NT2/D1 (cell line): ENCODE measurements around the gene DLX2.
A peak's percentile ranks its signal among the peaks of the same experiment; 100 is the strongest.
"Not testable (repeated sequence)": the region's sequence is repeated elsewhere in the genome, so short reads cannot be mapped to it uniquely, and the experiment has no call there.

Experiments used
- DNase-seq: peaks from one replicate; pipeline ENCODE4 v3.0.0-alpha.2; 2011; ENCODE audit warnings: low read depth, low spot score
- H3K27me3 ChIP-seq: 2 replicates; pipeline ENCODE4 v1.6.0; 2011; ENCODE audit warnings: mild to moderate bottlenecking; ENCODE audit not compliant: insufficient read length, insufficient read depth
- H3K36me3 ChIP-seq: 2 replicates; pipeline ENCODE4 v1.6.1; 2011; ENCODE audit warnings: mild to moderate bottlenecking, low read length, mixed read lengths; ENCODE audit not compliant: insufficient read depth, insufficient read length
- H3K4me1 ChIP-seq: 2 replicates; pipeline ENCODE4 v1.5.1; 2011; ENCODE audit not compliant: insufficient read depth, insufficient read length
- H3K4me3 ChIP-seq: 2 replicates; pipeline ENCODE4 v1.5.1; 2011; ENCODE audit warnings: low read depth; ENCODE audit not compliant: insufficient read length
- H3K9ac ChIP-seq: 2 replicates; pipeline ENCODE4 v1.6.0; 2011; ENCODE audit warnings: low read depth; ENCODE audit not compliant: insufficient read length
- H3K9me3 ChIP-seq: 2 replicates; pipeline ENCODE4 v1.5.1; 2011; ENCODE audit warnings: mild to moderate bottlenecking, low read length; ENCODE audit not compliant: insufficient read depth
- SUZ12 ChIP-seq: IDR thresholded peaks from 2 replicates; pipeline ENCODE4 v1.6.1; 2011; ENCODE audit not compliant: insufficient read length, insufficient read depth; ENCODE audit errors: extremely low read depth
- YY1 ChIP-seq: IDR thresholded peaks from 2 replicates; pipeline ENCODE4 v1.6.1; 2011; ENCODE audit not compliant: insufficient read length, insufficient read depth
- ZNF274 ChIP-seq: IDR thresholded peaks from 2 replicates; pipeline ENCODE4 v1.6.1; 2011; ENCODE audit warnings: mild to moderate bottlenecking, low read depth, low read length

DLX2 gene

DNA sequence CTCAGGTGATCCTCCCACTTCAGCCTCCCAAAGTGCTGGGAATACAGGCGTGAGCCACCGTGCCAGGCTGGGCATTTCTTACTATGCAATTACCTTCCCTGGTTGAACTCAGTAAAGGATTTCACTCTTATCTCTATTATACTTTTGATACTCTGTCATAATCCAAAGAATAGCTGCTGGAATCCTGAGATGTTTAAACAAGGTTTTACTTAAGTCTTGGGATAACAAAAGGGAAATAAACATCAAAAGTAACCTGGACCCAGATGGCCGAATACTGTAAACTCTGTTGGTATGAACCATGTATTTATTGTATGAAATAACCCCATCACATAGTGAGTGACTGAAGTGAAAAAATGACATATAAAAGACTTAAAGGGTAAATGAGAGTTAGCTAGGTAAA is 11.9 kb upstream of the DLX2 start:
- Histone ChIP-seq H3K9me3 (no peaks in the 10 kb centered on the region), H3K9ac (no peak overlapping the region), H3K27me3 (no peaks in the 10 kb centered on the region), H3K4me1 (no peaks in the 10 kb centered on the region), H3K36me3 (no peaks in the 10 kb centered on the region), H3K4me3 (no peak overlapping the region)
- TF ChIP-seq SUZ12: no peak
- no peak for TF ChIP-seq ZNF274
- no peak for TF ChIP-seq YY1
- DNase-seq: no peak

DNA sequence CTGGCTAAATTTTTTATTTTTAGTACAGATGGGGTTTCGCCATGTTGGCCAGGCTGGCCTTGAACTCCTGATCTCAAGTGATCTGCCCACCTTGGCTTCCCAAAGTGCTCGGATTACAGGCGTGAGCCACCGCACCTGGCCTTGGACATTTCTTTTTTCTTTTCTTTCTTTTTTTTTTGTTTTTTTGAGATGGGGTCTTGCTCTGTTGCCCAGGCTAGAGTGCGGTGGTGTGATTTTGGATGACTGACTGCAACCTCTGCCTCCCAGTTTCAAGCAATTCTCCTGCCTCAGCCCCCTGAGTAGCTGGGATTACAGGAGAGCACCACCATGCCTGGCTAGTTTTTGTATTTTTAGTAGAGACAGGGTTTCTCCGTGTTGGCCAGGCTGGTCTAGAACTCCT is 11.5 kb upstream of the DLX2 start:
- H3K4me3 ChIP-seq, H3K9ac ChIP-seq, DNase-seq, H3K36me3 ChIP-seq, H3K9me3 ChIP-seq, H3K4me1 ChIP-seq, H3K27me3 ChIP-seq: not testable (repeated sequence)

DNA sequence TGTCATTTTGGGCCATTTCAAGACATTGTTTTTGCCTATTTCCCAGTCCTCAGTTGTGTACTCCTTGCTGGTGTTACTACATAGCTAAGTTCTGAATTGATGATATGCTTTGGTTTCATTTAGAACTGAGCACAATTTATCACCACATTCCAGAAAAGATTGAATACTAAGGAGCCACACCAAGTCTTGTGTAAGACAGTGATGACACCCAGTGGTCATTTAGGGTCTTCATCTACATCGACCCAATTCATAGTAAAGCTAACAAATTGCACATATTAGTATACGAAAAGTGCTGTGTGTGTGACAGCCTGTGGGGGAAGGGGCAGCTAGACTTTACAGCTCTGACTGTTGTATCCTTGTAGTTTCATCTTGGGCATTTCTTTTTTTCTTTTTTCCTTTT is 10.9 kb upstream of the DLX2 start:
- no peak overlapping the region for H3K4me3 ChIP-seq
- no peaks in the 10 kb centered on the region for H3K9me3 ChIP-seq
- no peaks in the 10 kb centered on the region for H3K27me3 ChIP-seq
- no peak for DNase-seq
- H3K36me3 ChIP-seq: no peaks in the 10 kb centered on the region
- no peak for TF ChIP-seq YY1
- TF ChIP-seq ZNF274: no peak
- no peak for TF ChIP-seq SUZ12
- H3K9ac ChIP-seq: no peak overlapping the region
- peaks cover 2% of the 10 kb centered on the region for H3K4me1 ChIP-seq

DNA sequence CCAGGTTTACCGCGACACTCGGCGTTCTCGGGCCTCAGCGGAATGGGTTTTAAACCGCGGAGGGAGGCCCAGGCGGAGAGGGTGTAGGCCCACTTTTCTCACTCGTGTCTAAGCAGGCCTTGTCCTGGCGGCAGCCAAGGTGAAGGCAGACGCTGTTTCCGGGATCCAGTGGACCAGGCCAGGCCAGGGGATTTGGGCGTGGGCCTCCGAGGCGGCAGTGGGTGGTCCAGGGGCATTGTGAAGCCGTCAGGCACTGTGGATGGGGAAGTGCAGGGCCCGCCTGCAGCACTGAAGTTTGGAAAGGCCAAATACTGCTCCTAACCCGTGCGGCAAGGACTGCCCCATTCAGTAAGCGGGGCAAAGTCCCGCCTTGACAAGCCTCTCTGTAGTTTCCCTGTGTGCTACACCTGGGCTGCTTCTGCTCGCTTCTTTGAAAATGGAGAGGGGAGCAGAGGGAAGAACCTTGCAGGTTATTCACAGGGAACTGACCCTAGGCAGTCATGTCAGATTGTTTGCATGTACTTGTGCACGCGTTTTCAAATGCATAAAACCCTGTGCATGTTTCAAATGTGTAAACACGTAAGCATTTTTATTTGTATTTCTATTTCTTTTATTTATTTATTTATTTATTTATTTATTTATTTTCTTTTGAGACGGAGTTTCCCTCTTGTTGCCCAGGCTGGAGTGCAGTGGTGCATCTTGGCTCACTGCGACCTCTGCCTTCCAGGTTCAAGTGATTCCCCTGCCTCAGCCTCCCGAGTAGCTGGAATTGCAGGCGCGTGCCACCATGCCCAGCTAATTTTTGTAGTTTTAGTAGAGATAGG is 7.5 kb upstream of the DLX2 start:
- Histone ChIP-seq H3K27me3 (peaks cover 30% of the 10 kb centered on the region), H3K9ac (peak overlapping the region; percentile 11), H3K4me3 (no peak overlapping the region), H3K4me1 (peaks cover 6% of the 10 kb centered on the region), H3K9me3 (no peaks in the 10 kb centered on the region), H3K36me3 (no peaks in the 10 kb centered on the region)
- TF ChIP-seq SUZ12: no peak
- no peak for TF ChIP-seq ZNF274
- no peak for TF ChIP-seq YY1
- DNase-seq: no peak

DNA sequence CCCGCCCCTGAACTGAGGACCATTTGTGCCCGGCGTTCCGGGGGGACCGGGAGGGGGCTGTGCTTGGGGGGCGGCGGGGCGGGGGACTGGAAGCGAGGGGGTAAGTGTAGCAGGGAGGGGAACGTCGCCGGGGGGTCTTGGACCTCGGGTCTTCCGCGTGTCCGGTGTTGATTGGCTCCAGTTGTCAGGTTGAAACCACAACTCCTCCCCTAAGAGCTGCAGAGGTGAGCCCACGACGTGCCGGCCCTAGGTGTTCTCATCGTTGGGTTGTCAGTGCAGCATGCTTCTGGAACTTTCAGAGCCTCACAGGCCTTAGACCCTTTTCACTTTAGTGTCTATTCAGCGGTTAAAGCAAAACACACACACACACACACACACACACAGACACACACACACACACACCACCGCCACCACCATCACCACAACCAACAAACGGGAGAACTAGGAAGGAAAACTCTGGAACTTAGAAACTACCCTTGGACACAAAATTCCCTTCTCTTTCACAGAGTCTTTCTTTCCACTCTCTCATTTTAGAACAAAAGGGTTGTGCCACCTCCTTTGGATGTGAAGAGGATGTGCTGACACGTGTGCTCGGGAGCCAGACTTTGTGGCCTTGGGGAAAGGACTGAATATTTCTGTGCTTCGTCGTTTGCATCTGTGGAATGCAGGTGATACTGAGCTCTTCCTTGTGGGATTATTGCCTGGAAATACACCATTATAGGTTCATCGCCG is 6.7 kb upstream of the DLX2 start:
- no peak for TF ChIP-seq SUZ12
- TF ChIP-seq YY1: no peak
- no peak for TF ChIP-seq ZNF274
- Histone ChIP-seq H3K4me1 (peaks cover 6% of the 10 kb centered on the region), H3K36me3 (no peaks in the 10 kb centered on the region), H3K9me3 (no peaks in the 10 kb centered on the region), H3K27me3 (peaks cover 36% of the 10 kb centered on the region), H3K9ac (no peak overlapping the region), H3K4me3 (no peak overlapping the region)
- DNase-seq: no peak

DNA sequence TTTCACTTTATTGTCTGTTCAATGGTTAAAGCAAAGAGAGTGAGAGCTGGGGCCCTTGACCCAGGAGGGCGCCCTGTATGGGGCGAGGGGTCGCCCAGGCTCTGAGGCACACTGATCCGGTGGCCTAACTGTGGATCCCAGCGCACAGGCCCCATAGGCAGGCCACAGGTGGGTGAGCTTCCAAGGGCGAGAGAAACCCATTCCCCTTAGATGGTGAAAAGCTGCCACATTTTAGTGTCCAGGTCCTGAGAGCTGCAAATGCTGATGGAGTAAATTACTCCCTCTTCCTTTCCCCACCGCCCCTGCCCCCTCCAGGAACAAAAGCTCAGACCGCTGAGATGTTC is 5.9 kb upstream of the DLX2 start:
- Histone ChIP-seq H3K27me3 (peaks cover 41% of the 10 kb centered on the region), H3K36me3 (no peaks in the 10 kb centered on the region), H3K4me1 (peaks cover 6% of the 10 kb centered on the region), H3K4me3 (no peak overlapping the region), H3K9ac (no peak overlapping the region), H3K9me3 (no peaks in the 10 kb centered on the region)
- no peak for DNase-seq
- no peak for TF ChIP-seq YY1

DNA sequence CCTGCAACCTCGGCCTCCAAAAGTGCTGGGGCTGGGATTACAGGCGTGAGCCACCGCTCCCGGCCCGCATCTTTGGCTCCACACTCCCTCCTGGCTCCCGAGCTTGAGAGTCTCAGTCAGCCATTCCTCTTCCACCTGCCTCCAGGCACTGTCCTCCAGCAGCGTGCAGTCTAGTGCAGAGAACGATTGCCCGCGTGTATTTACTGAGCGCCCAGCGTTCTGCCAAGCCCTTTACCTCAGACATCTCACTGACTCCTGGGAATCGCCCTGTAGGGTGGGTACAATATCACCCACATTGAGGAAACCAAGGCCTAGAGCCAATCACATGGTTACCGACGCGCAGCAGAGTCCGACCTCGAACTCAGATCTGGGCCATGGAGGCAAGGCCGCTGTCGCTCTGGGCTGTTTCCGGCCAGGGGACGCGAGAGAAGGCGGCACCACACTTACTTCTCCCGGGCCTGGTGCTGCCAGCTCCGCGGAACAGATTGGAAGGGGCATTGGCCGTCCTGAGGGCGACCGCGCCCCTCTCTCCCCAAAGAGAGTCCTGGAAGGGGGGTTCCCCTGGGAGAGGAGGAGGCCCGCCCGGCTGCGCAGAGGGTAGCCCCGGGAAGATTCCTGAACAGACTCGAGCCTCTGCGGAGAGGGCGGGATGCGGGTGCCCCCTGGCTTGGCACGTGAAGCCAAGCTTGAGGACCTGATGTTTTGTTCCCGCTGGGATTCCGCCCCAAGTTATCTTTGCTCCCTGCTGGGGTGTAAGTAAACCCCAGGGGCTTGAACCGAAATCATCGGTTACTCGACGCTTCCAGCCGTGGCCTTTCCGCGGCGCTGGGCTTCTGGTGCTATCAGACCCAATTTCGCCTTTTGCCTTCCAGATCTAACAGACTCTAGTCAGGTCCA is 5.2 kb upstream of the DLX2 start:
- no peak for DNase-seq
- Histone ChIP-seq H3K4me3 (no peak overlapping the region), H3K27me3 (peaks cover 47% of the 10 kb centered on the region)

More for the DNA sequence above, 5.2 kb upstream of the DLX2 start:
- Histone ChIP-seq H3K36me3 (no peaks in the 10 kb centered on the region), H3K4me1 (peaks cover 6% of the 10 kb centered on the region), H3K9ac (no peak overlapping the region), H3K9me3 (no peaks in the 10 kb centered on the region)
- TF ChIP-seq ZNF274 (no peak), YY1 (no peak), SUZ12 (no peak)
